COLO668 (cell line): ENCODE data around the gene MACROH2A2.
"Not testable (repeated sequence)": the region's sequence is repeated elsewhere in the genome, so short reads cannot be mapped to it uniquely, and the experiment has no call there.

ENCODE experiments used
- DNase-seq: peaks from one replicate; lab custom pipeline; 2025; ENCODE audit not compliant: unreplicated experiment; lab: John Stamatoyannopoulos, UW

MACROH2A2 gene

DNA sequence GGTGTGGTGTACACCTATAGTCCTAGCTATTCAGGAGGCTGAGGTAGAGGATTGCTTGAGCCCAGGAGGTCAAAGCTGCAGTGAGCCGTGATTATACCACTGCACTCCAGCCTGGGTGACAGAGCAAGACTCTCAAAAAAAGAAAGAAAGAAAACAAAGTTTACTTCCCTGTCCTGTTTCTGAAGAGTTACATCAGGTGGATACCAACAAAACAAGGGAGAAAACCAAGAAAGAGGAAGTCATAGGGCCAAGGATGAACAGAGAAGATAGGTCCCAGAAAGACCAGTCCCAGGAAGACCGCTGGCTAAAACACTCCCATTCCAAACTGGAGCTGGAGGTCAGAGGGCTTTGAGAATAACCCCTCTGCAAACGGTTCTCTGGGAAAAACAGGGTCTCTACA, 13.5 kb downstream of the MACROH2A2 start:
- no peak for DNase-seq

- DNase-seq: no peak
Observed at GRCh38 chr10:70067586-70067985, 14.9 kb downstream of the MACROH2A2 start.

DNA sequence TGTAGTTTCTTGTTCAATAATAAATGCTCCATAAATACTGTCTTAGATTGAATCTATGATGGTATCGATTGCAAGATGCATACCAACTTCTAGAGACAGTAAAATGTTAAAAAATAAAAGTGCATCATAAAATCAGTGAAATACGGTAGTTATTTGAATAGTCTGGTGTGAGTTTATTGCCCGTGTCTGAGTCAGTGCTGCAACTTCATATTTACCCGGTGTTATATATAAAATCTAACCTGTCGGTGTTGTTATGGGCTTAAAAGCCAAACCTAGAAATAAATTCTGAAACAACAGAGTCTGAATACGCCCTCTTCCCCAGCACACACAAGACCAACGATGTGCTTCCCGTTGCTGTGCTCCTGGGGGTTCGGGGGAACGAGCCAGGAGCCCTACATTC, 16.3 kb downstream of the MACROH2A2 start:
- no peak for DNase-seq

GRCh38 chr10:70069346-70069745, 16.7 kb downstream of the MACROH2A2 start:
- no peak for DNase-seq

DNA sequence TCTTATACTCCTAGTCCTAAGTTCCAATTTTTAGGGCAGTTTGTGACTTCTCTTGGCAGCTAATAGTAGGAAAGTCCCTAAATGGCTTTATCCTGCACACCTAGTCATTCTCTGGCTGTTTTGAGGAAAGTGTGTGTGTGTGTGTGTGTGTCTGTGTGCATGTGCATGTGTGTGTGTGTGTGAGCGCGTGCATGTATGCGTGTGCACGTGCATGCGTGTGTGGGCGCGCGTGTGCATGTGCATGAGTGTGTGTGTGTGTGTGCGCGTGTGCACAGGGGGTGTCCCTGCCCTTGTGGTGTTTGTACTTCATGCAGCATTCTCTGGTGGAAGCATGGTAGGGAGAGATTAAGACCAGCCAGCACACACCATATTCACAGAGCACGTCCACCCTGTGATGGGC, 18.2 kb downstream of the MACROH2A2 start:
- DNase-seq: no peak

DNA sequence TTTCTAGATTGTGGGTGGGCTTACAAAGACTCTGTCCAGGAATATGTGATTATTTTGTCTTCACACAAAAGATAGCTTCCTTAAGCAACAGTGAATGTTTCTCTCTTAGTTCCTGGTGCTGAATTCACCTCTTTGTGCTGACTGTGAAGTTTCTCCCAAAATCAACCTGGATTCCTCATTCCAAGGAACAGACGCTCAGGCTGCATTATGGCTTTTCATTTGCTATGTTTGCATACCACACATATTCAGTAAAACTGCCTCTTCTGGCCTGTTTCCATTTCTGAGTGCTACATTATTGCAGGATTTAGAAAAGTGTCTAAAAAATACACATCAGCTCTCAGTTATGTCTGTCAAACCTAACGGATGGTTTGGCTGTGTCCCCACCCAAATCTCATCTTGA, 21.5 kb downstream of the MACROH2A2 start:
- DNase-seq: no peak

GRCh38 chr10:70074971-70075370, 22.3 kb downstream of the MACROH2A2 start:
- no peak for DNase-seq

DNA sequence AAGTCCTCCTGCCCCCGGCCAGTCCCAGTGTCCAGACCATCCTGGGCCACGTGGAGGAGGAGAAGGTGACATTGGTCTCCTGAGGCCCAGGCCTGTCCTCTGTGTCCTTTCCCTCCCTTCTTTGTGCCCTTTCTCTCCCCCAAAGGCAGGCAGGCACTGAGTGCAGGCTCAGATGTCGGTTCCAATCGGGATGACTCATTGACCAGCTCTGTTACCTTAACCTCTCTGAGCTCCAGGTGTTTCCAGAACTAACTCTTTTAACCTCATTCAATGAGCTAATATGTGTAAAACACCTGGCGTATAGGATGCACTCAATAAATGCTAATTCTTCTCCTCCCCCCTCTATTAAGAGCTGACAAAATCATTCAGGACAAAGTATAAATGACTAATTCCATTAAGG, 25.7 kb downstream of the MACROH2A2 start:
- no peak for DNase-seq

GRCh38 chr10:70078937-70079336, 26.3 kb downstream of the MACROH2A2 start:
- DNase-seq: no peak

DNA sequence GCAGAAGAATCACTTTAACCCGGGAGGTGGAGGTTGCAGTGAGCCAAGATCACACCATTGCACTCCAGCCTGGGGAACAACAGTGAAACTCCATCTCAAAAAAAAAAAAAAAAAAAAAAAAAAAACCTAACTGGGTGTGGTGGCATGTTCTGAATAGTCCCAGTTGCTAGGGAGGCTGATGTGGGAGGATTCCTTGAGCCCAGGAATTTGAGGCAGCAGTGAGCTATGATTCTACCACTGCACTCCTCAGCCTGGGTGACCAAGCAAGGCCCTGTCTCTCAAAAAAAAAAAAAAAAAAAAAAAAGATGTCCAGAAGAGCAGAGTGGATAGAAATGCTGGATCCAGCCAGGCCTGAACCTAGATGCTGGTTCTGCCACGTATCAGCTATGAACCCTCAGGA, 28.1 kb downstream of the MACROH2A2 start:
- not testable (repeated sequence) for DNase-seq

- DNase-seq: no peak
Observed at GRCh38 chr10:70084189-70084588, 31.5 kb downstream of the MACROH2A2 start.

DNA sequence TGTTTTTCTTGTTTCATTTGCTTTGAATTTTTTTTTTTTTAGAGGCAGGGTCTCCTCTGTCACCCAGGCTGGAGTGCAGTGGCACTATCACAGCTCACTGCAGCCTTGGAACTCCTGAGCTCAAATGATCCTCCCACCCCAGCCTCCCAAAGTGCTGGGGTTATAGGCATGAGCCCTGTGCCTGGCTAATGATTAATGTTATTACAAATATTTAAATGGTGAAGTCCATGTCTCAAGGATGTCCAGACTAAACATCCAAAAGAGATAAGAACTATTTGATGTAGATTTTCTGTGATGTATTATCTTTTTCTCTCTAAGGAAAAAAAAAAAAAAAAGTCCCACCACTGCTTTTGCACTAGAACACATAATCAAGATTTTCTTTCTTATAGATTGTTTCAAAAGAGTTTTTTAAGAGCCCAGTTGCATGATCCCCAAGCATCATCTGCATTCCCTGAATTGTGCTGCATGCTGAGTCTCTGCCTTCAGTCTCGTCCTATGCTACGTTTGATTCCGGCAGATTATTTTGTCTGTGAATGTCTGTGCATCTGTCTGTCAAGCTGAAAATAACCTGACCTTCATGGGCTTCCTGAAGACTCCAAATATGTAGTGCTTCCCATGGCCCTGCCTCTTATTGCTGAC, 33.4 kb downstream of the MACROH2A2 start:
- no peak for DNase-seq

DNA sequence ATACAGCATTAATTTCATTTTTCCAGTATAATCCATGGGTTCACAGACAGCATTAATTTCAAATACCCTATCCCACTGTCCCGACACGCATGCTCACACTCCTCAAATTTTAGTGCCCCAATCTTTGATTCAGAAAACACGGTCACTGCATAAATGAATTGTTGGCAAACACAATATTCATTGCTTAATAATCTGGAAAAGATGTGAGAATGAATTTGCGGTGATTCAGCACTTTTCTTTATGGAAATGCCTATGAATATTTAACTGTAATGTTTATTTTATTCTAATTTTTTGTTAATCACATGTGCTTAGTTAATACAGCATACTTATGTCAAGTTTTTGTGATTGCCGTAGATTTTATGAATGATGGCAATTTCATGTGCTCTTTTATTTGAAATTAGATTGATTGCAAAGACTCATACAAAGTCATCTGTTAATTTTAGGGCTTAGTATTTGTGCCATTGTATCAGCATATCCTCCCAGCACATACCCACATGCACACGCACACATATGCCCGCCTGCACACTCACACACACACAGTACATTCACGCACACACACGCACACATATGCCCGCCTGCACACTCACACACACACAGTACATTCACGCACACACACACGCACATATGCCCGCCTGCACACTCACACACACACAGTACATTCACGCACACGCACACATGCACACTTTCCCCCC, 35.1 kb downstream of the MACROH2A2 start:
- no peak for DNase-seq

GRCh38 chr10:70088308-70088698, 35.7 kb downstream of the MACROH2A2 start:
- DNase-seq: no peak

- DNase-seq: no peak
Observed at GRCh38 chr10:70090013-70090412, 37.4 kb downstream of the MACROH2A2 start.

GRCh38 chr10:70090951-70091350, 38.3 kb downstream of the MACROH2A2 start:
- DNase-seq: no peak

- DNase-seq: no peak
Observed at GRCh38 chr10:70092389-70092718, 39.7 kb downstream of the MACROH2A2 start.

GRCh38 chr10:70093335-70093944, 40.8 kb downstream of the MACROH2A2 start:
- no peak for DNase-seq

DNA sequence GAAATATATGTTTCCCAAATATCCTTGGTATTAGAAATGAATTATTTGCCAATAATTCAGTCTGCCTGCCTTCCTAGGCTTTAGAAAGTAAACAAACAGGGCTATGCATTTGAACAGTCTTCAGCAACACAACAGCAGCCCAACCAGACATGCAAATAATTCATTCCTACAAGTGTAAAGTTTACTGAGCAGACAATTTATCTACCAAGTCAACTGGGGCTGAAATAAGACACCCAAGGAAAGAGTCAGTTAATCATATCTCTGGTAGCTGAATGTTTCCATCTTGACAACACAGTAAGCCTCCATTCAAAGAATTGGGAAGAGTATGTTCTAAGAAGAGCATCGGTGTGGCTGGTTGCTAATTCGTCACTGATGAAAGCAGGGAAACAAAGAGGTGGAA, 41.6 kb downstream of the MACROH2A2 start:
- no peak for DNase-seq

DNA sequence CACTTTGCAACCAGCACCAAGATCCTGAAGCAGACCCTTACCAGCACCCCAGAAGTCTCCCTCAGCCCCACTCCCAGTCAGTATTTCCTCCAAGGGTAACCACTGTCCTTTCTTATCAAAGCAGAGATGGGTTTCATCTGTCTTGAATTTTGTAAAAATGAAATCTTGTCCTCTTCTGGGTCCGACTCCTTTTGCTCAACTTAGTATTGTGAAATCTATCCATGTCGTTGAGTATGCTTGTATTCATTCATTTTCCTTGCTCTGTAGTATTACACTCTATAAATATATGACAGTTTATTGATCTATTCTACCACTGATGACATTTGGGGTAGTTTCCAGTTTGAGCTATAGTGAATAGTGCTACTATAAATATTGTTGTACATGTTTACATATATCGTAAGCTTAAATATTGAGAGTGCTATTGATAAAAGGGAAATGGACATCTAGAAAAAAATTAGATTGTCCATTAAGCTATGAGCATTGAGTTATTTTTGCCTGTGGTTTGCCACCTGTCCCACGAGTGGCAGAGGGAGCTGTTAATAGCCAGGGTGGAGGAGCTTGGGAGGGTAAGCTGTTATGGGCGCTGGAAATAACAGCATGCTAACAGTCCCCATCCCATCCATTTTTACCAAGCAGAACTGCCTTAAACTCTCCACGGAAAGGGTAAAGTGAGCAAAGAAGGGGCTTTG, 43.5 kb downstream of the MACROH2A2 start:
- no peak for DNase-seq

- no peak for DNase-seq
Observed at GRCh38 chr10:70096705-70097420, 44.2 kb downstream of the MACROH2A2 start.
